ENCODE measurements around the gene SYNGR2. TPM values are rescaled to one million over a fixed set of nuclear protein-coding genes. Genes with fewer than 3 reads are reported as not detected.

Gene SYNGR2
- total and polyA plus RNA-seq, 8 donors: 39.0 to 227 (median 48.6) TPM

DNA sequence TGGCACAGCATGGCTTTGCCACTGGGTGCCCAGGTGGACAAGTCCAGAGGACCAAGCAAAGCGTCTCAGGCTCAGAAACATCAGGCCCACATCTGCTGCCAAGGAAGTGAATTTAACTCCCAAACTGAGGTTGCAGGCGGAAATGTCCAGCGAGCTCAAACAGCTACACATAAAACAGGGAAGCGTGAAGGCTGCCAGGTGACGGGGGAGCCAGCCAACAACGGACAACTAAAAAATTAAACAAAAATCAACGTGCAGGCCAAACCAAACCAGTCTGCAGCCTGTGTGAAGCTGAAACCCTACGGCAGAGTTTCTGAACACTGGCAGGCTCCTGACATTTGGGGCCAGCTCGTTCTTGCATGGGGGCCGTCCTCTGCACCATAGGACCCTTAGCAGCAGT is 16.0 kb downstream of the SYNGR2 start:
- no peaks in the 10 kb centered on the region for H3K9me3 ChIP-seq
- H3K4me1 ChIP-seq: peaks cover 6 to 62% of the 10 kb centered on the region in 2 donors
- no peaks in the 10 kb centered on the region for H3K27me3 ChIP-seq
- H3K36me3 ChIP-seq: no peaks in the 10 kb centered on the region
- DNase-seq (no peak), ATAC-seq (no peak)
- H3K4me3 ChIP-seq: peak overlapping the region in 1 of 2 donors; percentile 11
- peak overlapping the region; percentile 13 to 18 for H3K27ac ChIP-seq
- TF ChIP-seq, protein P1, sequence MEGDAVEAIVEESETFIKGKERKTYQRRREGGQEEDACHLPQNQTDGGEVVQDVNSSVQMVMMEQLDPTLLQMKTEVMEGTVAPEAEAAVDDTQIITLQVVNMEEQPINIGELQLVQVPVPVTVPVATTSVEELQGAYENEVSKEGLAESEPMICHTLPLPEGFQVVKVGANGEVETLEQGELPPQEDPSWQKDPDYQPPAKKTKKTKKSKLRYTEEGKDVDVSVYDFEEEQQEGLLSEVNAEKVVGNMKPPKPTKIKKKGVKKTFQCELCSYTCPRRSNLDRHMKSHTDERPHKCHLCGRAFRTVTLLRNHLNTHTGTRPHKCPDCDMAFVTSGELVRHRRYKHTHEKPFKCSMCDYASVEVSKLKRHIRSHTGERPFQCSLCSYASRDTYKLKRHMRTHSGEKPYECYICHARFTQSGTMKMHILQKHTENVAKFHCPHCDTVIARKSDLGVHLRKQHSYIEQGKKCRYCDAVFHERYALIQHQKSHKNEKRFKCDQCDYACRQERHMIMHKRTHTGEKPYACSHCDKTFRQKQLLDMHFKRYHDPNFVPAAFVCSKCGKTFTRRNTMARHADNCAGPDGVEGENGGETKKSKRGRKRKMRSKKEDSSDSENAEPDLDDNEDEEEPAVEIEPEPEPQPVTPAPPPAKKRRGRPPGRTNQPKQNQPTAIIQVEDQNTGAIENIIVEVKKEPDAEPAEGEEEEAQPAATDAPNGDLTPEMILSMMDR (IDR thresholded peaks at IDR 0.05): no peak
- intact Hi-C loops (cut with DNase I): no loop called here

DNA sequence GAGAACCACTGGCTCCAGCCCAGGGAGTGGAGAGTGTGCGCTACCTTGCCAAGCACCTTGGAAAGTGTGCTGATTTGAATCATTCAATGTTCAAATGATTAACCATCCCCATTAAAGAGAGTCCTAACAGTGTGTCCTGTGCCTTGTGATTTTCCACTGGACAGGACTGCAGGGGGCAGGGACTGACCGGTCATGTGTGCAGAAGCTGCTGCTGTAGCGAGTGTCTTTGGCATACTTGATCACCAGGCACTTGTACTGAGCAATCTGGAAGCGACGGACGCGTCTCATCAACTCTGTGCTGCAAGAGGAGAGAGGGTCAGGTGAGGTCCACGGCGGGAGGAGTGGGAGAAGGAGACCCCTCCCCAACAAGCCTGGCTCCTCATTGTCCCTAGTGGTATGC is 16.5 kb downstream of the SYNGR2 start:
- intact Hi-C loops (cut with DNase I): no loop called here
- peak; percentile 19 for ATAC-seq

DNA sequence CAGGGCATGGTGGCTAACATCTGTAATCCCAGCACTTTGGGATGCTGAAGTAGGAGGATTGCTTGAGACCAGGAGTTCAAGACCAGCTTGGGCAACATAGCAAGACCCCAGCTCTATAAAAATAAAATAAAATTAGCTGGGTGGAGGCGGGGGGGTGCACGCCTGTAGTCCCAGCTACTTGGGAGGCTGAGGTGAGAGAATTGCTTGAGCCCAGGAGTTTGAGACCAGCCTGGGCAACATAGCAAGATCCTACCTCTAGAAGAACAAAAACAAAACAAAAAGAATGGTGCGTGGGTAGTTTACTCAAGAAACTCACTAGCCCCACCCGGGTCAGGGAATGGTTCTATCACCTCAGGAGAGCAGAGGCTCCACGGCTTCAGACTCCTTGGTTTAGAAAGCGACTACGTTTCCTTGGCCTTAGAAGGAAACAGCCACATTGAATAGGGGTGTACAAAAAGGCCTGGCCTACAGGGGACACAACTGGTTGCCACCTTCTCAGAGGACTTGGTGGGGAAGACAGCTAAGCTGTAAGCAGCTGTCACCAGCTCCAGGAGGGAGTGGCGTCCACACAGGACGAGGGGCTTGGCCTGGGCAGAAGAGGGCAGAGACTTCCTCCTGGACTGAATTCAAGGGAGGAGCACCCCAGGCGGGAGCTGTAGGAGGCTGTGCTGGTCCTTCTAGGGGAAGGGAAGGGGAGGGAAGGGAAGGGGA is 17.8 kb downstream of the SYNGR2 start:
- TF ChIP-seq, protein P1 (IDR thresholded peaks at IDR 0.05): no peak
- DNase-seq: peak in 2 of 4 donors; percentile 77 to 85
- H3K27me3 ChIP-seq: no peaks in the 10 kb centered on the region
- H3K4me1 ChIP-seq: peaks cover 6 to 49% of the 10 kb centered on the region in 2 donors
- no peaks in the 10 kb centered on the region for H3K9me3 ChIP-seq
- intact Hi-C loops (cut with DNase I): no loop called here
- H3K27ac ChIP-seq: peak overlapping the region in 1 of 2 donors; percentile 23
- H3K4me3 ChIP-seq: peak overlapping the region in 1 of 2 donors; percentile 53
- ATAC-seq: peak; percentile 55
- peaks cover 0 to 6% of the 10 kb centered on the region in 2 donors for H3K36me3 ChIP-seq

More for the DNA sequence above, 16.5 kb downstream of the SYNGR2 start:
- Histone ChIP-seq H3K27ac (peak overlapping the region; percentile 13 to 18), H3K4me1 (peaks cover 6 to 59% of the 10 kb centered on the region in 2 donors), H3K4me3 (peak overlapping the region in 1 of 2 donors; percentile 11), H3K9me3 (no peaks in the 10 kb centered on the region), H3K36me3 (no peaks in the 10 kb centered on the region), H3K27me3 (no peaks in the 10 kb centered on the region)
- DNase-seq: peak in 1 of 4 donors; percentile 49
- TF ChIP-seq, protein P1 (IDR thresholded peaks at IDR 0.05): no peak

DNA sequence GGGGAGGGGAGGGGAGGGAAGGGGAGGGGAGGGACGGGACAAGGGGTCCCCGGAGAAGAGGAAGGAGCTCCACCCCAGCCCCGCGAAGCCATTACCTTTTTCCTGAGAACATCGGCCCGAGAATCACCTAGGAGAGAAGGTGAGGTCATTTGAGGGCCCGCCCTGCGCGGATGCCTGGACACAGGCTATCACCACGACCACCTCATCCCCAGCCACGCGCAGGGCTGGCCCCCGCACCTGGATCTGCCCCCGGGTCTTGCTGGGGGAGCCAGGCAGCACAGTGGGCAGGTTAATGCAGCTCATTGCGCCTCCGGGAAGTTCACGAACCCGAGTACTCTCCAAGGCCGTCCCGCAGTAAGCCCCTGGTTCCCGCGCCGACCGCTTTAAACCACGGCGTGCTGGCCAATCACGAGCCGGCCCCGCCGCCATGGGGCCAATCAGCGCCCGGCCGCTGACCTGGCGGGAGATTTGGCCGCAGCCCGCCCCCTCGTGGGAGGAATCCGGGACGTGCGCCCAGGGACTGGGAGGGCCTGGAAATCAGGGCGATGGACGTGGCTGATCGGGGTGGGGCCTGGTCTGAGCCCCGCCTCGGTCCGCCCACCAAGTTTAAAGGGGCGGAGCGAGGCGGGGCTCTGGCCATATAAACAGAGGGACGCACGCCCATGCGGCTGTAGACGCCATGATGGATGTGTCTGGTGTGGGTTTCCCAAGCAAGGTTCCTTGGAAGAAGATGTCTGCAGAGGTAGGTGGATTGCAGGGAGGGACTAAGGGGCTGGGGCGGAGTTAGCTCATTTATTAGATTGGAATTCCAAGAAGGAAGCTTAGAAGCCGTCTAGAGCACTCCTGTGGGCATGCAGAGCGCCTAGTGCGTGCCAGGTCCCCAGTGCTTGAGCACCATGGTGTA is 18.6 kb downstream of the SYNGR2 start, which contains the start of the genes AFMID and TK1:
AFMID (plus strand) TSS at position 671 of the 904 bp plus-strand sequence; CDS start at position 680, 9 bp downstream.
TK1 (minus strand) TSS at position 361 of the 904 bp plus-strand sequence; CDS start at position 303, 58 bp downstream.
- TF ChIP-seq, protein P1 (IDR thresholded peaks at IDR 0.05): peak; percentile 59 to 89
- Histone ChIP-seq H3K4me1 (peaks cover 6 to 49% of the 10 kb centered on the region in 2 donors), H3K27ac (peak within 1 kb of the TSS; percentile 59 to 68), H3K27me3 (no peaks in the 10 kb centered on the region), H3K36me3 (peaks cover 0 to 12% of the 10 kb centered on the region in 2 donors), H3K9me3 (no peaks in the 10 kb centered on the region), H3K4me3 (peak within 1 kb of the TSS; percentile 53)
- intact Hi-C loops (cut with DNase I): no loop called here
- DNase-seq: peak; percentile 90 to 98 (median 97)
- peak; percentile 96 for ATAC-seq

Measured in left lung (tissue), 10 donors.